ENCODE measurements around the gene TANGO6.
"Not testable (repeated sequence)": the region's sequence is repeated elsewhere in the genome, so short reads cannot be mapped to it uniquely, and the experiment has no call there.

Gene TANGO6

DNA sequence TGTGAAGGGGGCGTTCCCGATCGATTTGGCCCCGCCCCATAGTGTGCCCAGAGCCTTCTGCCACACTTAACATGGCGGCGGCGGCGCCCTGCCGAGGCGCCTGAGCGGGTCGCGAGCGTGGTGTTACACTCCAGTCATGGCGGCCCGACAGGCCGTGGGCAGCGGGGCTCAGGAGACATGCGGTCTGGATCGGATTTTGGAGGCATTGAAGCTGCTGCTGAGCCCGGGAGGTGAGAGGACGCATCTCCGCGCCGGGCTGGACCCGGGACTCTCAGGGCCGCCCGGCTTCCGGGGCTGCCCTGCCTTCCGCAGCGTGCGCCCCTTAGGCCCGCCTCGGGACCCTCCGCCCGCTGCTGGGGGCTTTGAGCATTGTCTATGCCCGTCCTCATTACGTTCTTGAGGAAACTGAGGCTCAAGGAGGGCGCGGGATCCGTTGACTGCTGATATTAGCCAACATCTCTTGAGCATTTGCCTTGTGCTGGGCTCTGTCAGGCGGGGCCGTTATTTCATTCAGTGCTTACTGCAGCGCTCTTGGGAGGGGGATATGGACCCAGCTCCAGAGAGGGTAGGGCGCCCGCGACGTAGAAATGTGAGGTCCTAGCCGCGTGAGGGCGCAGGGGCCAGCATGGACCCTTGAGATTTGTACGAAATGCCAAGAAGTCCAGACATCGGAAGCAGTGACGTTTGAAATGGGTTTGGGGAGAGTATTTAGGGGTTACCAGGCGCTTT, at the start of gene TANGO6:
Gene TANGO6, plus strand, starts transcription at position 50 of the 729 bp plus-strand sequence. Its CDS starts 87 bp downstream, at position 137.
- DNase-seq (ENCODE audit: low spot score) = peak; percentile 54
- FAIRE-seq = no peak

DNA sequence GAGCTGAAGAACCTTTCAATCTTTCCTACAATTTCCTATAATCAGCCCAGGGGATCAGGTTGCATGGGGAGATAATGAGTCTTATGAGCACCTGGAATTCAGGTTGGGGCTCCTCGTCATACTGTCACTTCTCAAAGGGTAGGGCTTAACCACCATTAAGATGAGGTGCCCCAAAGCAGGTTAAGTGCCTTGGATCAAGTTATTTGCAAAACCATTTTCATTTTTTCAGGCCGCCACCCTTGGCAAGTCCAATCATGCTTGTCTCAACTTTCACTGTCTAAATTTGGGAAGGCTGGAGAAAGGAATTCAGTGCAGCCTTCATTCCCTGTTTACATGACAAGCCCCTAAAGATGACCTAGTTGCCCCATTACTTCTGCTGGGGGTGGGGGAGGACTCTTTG, 44.9 kb upstream of the TANGO6 start:
- no peak for FAIRE-seq
- no peak for DNase-seq (ENCODE audit: low spot score)

DNA sequence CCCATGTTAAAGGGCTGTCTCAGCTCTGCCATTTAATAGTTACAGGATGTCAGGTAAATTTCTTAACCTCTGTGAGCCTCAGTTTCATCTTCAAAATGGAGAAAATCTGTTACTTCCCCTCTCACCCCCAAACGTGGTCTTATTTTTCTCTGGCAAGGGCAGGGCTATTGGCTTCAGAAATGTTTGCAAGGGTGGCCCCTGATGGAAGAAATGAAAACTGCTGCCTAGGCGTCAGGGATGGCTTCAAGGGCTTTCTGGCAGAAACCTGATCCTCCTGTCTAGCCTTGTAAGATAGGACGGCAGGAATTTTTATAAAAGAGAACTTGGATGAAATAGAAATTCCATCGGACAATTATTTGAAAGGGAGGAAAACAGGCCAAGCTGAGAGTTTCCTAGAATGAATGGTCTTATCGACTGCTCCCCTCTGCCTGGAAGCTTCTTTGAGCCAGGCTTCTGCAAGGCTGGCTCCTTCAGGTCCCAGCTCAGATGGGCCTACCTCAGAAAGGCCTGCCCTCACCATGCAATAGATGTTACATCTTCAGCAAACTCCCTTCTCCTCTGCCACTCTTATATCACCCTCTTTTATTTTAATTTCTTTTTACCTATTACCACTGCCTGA, 43.0 kb upstream of the TANGO6 start:
- DNase-seq (ENCODE audit: low spot score) (peak; percentile 34), FAIRE-seq (no peak)

DNA sequence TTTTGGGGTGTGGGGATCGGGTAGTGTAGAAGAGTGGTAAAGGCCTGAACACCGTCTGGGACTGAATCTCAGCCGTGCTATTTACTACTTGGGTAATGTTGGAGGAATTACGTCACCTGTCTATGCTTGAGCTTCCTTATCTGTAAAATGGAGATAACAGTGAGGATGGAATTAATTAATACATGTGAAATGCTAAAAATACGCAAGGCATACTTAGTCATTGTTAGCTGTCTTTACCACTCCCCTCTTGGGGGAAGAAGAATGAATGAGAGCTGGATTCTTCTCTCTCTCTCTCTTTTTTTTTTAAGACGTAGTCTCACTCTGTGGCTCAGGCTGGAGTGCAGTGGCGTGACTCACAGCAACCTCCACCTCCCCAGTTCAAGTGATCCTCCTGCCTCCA, 41.1 kb upstream of the TANGO6 start:
- no peak for DNase-seq (ENCODE audit: low spot score)
- FAIRE-seq = no peak

DNA sequence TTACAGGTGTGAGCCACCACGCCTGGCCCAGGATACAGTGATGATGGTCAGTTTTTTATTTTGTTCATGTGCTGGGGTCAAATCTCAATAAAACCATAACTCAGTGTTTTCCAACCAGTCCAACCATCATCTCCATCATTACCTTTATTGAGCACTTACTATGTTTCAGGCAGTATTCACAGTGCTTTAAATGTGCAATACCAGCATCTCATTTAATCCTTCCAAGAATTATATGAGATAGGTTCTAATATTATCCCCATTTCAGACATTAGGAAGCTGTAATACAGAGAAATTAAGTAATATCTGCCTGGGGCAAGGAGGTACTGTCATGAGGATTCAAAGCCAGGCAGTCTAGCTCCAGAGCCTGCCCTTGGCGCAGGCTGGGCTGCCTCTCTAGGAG, 36.9 kb upstream of the TANGO6 start:
- DNase-seq (ENCODE audit: low spot score) (no peak), FAIRE-seq (no peak)

DNA sequence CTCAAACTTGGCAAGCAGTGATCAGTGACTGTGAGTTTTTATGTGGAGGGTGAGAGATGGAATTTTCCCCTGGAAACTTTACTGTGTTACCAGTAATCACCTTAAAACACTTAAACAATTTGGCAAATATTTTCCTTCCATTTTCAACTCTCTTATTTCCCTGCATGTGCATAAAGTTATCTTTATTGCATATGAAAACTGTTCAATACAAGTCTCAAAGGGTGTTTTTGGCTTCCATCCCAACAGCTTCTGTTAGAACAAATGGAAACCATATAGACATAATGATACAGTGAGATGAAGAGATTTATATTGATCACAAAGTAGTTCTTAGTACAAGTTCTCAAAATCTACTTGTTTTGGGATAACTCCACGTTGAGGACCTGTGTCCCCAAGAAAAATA, 36.4 kb upstream of the TANGO6 start:
- DNase-seq (ENCODE audit: low spot score) = no peak
- FAIRE-seq = no peak

DNA sequence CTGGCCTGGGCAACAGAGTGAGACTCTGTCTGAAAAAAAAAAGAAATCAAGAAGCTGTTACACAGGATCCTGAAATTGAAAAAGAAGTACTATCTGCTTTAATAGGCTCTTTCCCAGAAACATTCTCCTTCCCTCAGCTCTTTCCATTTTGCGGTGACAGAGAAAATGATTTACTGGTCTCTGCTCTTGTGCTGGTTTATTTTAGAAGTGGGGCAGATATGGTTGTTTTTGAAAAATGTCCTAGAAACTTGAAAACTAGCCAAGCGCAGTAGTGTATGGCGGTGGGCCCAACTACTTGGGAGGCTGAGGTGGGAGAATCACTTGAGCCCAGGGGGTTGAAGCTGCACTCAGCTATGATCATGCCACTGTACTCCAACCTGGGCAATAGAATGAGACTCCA, 28.8 kb upstream of the TANGO6 start:
- FAIRE-seq = no peak
- no peak for DNase-seq (ENCODE audit: low spot score)

DNA sequence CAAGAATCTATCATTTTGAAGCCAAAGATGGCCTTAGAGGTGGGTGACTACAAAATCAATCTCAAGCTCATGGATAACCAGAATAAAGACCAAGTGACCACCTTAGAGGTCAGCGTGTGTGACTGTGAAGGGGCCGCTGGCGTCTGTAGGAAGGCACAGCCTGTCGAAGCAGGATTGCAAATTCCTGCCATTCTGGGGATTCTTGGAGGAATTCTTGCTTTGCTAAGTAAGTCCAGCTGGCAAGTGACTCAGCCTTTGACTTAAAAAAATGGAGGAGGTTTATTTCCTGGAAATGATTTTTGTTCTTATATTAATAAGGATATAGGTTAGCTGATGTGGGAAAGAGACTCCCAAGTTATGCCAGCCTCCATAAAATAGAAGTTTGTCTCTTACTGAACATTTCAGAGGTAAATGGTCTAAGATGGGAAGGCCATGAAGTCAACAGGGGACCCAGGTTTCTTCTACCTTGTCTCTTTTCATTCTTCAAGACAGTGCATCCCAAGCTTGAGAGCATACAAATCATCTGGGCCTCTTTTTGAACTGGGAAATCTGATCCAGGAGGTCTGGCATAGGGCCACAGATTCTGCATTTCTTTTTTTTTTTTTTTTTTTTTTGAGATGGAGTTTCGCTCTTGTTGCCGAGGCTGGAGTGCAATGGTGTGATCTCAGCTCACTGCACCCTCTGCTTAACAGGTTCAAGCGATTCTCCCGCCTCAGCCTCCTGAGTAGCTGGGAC, 19.8 kb upstream of the TANGO6 start:
- no peak for FAIRE-seq

DNA sequence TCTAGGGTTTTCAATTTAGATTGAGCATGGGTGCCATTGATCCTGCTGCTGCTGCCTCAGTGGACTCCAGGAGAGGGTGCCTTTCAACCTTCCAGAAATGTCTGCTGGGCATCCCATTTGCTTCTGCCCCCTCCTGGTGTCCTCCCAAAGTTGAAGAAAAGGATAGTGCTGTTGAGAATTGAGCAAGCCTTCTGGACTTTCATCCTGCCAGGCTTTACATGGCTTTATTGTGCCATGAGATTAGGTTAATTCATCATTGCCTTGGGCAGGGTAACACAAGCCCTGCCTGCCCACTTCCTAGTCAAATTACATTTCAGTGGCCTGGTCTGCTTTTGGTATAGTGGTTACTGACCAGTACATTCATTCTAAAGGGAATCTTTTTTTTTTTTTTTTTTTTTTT, 17.9 kb upstream of the TANGO6 start:
- DNase-seq (ENCODE audit: low spot score) (no peak), FAIRE-seq (no peak)

More for the DNA sequence above, 19.8 kb upstream of the TANGO6 start:
- peak; percentile 24 for DNase-seq (ENCODE audit: low spot score)

DNA sequence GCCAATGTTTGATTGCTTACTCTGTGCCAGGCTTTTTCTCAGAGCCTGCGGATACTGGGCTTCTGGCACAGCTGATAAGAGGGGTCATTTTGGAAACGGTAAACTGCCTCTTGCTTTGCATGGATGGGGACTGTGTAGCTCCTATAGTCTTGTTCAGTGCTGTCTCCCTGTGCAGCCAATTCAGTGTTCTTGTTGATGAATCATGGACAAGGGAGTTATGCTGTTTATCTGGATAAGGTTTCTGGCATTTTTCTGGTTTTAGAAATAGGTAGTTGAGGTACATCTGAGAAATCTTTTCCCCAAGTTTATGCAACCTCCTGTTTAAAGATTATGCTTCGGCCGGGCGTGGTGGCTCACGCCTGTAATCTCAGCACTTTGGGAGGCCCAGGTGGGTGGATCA, 16.7 kb upstream of the TANGO6 start:
- DNase-seq (ENCODE audit: low spot score) = no peak
- FAIRE-seq = no peak

DNA sequence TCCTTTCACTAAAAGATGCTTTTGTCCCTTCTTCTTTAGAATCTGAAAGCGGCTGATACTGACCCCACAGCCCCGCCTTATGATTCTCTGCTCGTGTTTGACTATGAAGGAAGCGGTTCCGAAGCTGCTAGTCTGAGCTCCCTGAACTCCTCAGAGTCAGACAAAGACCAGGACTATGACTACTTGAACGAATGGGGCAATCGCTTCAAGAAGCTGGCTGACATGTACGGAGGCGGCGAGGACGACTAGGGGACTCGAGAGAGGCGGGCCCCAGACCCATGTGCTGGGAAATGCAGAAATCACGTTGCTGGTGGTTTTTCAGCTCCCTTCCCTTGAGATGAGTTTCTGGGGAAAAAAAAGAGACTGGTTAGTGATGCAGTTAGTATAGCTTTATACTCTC, 10.1 kb upstream of the TANGO6 start:
- FAIRE-seq (no peak), DNase-seq (ENCODE audit: low spot score) (no peak)

DNA sequence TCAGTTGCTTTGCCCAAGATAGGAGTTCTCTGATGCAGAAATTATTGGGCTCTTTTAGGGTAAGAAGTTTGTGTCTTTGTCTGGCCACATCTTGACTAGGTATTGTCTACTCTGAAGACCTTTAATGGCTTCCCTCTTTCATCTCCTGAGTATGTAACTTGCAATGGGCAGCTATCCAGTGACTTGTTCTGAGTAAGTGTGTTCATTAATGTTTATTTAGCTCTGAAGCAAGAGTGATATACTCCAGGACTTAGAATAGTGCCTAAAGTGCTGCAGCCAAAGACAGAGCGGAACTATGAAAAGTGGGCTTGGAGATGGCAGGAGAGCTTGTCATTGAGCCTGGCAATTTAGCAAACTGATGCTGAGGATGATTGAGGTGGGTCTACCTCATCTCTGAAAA, 8.8 kb upstream of the TANGO6 start:
- DNase-seq (ENCODE audit: low spot score) (no peak), FAIRE-seq (no peak)

DNA sequence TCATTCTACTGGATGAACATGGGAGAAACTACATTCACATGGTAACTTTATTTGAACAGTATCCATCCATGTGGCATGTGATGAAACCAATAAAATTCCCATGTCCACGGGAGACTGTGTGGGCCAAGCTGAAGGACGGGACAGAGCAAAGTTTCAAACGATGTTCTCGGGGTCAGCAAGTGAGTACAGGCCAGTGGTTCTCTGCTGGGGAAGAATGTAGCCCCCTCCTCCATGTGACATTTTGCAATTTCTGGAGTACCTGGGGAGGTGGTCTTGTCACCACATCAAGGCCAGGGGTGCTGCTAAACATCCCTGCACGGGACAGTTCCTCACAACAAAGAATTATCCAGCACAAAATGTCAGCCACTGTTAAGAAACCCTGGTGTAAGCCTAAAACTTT, 7.4 kb upstream of the TANGO6 start:
- no peak for DNase-seq (ENCODE audit: low spot score)
- no peak for FAIRE-seq

DNA sequence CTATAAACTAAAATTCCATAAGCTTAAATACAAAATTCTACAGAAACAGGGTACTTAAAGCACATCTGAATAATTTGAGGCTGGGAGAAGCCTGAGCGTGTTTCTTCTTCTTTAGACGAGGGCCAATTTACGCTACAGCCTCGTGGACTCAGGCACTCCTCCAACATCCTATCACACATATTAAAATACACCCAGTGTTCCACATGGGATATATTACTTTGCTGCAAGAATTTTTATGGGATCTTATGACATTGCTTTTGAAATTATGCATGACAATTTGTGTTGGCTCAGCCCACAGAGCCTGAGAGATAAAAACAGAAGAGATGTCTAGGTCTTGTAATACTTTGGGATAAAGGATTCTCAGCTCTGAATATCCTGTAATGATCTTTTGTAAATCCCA, 3.5 kb upstream of the TANGO6 start:
- FAIRE-seq = no peak

DNA sequence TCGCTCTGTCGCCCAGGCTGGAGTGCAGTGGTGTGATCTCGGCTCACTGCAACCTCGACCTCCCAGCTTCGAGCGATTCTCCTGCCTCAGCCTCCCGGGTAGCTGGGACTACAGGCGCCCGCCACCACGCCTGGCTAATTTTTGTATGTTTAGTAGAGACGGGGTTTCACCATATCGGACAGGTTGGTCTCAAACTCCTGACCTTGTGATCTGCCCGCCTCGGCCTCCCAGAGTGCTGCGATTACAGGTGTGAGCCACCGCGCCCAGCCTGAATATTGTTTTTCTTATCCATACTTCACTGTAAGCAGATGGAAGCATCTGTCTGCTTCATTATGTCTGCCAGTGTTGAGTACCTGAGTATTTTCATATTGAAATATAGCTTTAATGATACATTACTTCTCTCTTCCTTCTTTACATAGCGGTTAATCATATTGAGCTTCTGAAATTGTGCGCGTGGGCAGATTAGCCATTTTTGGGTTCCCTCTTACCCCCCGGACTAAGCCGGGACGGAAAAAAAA, 308 bp upstream of the TANGO6 start:
- not testable (repeated sequence) for DNase-seq (ENCODE audit: low spot score); FAIRE-seq

More for the DNA sequence above, 3.5 kb upstream of the TANGO6 start:
- no peak for DNase-seq (ENCODE audit: low spot score)

DNA sequence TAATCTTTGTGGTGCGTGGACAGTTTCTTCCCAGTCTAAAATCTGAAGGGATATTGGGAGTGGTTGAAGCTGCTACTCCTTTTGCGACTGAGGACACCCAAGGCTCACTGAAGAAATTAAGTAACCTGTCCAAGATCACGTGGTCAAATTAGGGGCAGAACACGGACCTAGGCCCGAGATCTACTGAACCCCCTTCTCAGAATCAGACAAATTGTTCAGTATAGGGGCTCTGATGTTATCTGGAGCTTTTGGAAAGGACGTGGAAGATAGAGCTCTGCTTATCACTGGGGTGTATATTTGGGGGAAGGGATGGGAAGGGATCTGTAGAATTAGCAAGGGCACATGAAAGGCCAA, 857 bp downstream of the TANGO6 start:
- no peak for DNase-seq (ENCODE audit: low spot score)
- no peak for FAIRE-seq

DNA sequence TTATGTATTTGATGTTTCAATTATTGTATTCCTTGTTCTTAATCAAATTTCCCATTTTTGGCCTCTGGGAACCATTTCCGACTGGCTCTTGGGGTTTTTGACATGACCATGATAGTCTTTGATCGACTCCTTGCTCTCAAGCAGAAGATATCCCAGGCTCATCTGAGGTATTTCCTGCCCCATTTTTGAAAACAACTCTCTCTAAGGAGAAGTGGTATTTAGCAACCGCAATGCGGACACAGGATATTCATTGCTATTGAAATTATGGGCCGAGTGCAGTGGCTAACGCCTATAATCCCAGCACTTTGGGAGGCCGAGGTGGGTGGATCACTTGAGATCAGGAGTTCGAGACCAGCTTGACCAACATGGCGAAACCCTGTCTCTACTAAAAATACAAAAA, 5.5 kb downstream of the TANGO6 start:
- FAIRE-seq (no peak), DNase-seq (ENCODE audit: low spot score) (no peak)

DNA sequence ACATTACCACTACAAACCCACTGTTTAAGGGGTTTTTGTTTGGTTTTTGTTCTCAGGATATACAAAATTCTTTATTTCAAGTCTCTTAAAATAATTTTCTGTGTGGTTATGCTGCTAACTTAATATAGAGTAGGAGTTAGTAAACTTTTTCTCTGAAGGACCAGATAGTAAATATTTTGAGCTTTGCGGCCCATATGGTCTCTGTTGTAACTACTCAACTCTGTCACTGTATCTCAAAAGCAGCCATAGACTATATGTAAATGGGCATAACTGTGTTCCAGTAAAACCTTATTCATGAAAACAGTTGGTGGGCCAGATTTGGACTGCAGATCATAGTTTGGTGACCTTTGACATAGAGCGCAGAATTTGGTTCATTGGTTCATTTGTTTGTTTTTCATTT, 7.2 kb downstream of the TANGO6 start:
- FAIRE-seq = no peak
- DNase-seq (ENCODE audit: low spot score) = no peak

DNA sequence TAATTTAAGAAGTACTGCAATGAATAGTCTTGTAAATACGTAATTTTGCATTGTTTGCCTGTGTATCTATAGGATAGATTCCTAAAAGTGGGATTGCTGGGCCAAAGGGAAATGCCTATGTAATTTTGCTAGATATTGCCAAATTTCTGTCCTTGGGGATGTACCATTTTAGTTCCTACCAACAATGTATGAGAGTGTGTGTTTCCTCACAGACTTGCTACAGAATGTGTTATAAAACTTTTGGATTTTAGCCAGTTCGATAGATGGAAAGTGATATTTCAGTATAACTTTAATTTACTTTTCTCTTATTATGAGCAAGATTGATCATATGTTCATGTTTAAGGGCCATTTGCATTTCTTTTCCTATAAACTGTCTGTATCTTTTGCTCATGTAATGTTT, 8.3 kb downstream of the TANGO6 start:
- FAIRE-seq = no peak
- no peak for DNase-seq (ENCODE audit: low spot score)

DNA sequence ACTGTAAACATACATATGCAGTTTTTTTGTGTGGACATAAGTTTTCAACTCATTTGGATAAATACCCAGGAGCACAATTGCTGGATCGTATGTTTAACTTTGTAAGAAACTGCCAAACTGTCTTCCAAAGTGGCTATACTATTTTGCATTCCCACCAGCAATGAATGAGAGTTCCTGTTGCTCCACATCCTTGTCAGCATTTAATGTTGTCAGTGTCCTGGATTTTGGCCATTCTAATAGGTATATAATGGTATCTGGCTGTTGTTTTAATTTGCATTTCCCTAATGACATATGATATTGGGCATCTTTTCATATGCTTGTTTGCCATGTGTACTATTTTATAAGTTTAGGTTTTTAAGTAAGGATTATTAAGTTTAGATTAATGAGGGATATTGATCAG, 14.1 kb downstream of the TANGO6 start:
- FAIRE-seq = no peak

DNA sequence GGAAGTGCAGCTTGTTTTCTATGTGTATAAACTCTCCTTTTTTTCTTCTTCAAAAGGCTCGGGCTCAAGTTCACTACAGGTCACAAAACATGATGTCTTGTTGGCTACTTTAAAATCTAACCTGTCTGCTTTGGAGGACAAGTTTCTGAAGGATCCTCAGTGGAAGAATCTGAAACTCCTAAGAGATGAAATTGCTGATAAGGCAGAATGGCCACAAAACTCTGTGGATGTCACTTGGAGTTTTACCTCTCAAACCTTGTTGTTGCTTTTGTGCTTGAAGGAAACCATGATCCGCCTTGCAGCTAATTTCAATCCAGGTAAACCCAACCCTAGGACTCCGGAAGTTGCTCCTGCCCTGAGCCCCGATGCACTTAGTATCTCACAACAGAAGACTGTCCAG, 16.5 kb downstream of the TANGO6 start:
- DNase-seq (ENCODE audit: low spot score) (no peak), FAIRE-seq (no peak)

More for the DNA sequence above, 14.1 kb downstream of the TANGO6 start:
- no peak for DNase-seq (ENCODE audit: low spot score)
